Activated naive CD8-positive, alpha-beta T cell treated with anti-CD3 and anti-CD28 coated beads, Interleukin-2, amount 50 U/mL, for 16 hours (primary cell): ENCODE data around the gene FREM1.

ENCODE experiments used
- DNase-seq: peaks from one replicate; pipeline ENCODE4 v3.0.0-alpha.2; 2020; ENCODE audit warnings: low read depth, low spot score

FREM1 gene

DNA sequence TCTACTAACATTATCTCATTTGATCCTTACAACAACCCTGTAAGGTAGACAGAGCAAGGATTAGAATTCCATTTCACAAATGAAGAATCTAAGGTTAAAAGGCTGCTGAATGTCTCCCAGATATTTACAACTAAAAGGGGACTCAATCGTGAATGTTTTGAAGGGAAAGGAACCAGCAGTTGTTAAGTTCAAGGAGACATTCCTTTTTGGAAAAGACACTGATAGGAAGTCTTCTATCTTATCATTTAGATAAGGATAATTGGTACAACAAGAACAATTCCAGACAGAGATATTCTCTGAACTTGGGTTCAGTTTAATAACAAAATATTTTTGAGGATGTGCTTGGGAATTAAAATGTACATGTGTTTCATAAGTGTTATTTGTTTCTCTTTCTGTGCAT lies 150.2 kb downstream of the FREM1 start:
- DNase-seq, result no peak

DNA sequence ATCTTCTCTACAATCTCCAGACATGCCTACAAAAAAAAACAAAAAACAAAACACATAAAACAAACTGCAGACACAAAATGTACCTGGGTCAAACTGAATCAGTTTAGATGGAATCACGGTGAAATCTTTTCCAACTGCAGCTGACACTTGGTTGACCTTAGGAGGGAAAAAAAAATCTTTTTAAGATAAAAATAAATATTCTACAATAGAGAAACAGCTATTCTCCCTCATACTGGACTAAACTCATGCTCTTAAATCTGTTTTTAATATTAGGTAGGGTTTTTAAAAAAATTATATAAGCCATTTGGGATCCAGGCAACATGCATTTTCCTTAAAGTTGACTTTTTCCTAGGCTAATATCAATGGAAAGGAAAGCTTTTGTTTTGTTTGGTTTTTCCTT lies 153.9 kb downstream of the FREM1 start:
- no peak for DNase-seq

DNA sequence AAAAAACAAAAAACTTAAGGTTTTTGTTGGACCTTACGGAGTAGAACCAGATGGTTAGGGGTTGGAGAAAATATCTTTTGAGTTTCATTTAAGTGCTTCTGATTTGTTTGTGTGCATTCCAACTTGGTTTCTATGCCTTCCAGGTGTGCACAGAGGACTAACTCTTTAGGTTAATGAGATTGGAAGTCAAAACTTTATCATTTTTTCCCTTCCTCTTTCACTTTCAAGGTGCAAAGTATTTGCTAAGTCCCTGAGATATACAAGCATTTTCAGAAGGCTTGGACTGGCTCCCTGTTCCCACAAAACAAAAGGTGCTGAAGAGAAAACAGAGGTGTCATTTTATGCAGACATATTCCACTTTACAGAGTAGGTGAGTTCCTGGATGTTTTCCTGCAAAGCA lies 157.4 kb downstream of the FREM1 start:
- no peak for DNase-seq

DNA sequence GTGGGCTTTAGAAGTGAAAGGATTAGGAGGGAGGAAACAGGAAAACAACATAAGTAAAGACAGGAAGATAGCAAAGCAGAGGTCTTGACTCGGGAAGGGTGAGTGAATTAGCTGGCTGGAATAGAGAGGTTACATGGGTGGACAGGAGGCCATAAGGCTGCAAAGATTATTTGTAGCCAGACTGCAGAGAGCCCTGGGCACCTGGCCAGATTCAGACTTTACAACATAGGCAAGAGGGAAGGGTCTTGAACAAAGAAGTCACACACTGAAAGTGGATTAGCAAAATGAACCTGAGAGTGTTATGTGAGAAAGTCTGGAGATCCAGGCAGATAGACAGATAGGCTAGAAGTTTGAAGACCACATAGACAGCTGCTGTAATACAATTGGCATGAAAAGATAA lies 158.0 kb downstream of the FREM1 start:
- DNase-seq, result no peak

DNA sequence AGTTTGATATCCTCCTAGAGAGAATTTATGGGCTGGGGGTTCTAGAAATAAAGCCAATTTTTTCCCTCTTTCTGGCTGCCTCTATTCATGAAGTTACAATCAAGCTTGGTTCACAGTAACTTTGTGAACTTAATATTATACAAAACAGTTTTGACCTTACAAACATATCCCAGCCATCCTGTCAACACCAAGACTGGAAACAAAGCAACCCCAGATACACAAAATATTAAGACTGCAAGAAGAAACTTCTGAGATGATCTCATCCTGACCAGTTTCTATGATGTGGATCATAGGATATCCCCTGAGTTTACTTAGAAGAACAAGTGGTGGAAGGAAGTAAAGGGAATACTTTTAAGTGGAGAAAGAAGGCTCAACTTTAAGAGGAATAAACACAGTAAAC lies 159.4 kb downstream of the FREM1 start:
- no peak for DNase-seq

DNA sequence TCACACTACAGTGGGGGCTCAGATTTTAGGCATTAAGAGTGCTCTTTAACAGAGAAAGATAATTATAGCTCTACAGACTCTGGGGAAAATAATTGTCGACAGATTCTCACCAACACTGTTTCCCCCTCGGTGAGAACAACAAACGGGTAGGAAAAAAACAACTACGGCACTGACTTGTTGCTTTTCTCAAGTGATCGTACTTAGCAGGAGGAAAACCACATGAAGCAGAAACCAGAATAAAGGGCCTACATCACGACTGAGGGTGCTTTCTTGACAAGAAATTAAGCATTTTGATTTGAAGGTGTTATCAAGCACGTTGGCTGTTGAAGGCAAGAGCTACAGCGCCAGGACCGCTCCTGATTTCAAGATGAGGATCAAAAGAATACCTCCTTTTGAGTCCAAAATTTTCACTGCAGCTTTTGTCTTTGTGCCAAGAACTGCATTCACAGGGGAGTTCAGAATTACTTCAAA lies 160.5 kb downstream of the FREM1 start:
- no peak for DNase-seq

DNA sequence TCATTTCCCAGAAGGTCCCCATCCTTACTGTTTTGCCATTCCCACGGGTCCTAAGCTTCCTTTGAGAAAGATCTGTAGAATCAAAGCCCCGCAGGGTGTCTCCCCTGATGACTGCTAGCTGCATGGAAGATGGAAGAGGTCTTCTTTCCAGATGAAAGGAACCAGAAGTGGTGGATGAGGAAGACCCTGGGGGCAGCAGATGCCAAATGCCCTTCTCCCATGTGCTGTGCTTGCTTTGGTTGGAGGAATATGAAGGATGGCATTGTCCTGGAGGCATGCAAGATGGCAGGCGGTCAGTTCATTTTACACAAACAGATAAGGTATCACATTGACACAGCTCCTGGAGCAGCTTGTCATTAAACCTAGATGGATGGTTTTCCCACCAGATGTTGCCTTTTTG lies 161.9 kb downstream of the FREM1 start:
- DNase-seq, result no peak

DNA sequence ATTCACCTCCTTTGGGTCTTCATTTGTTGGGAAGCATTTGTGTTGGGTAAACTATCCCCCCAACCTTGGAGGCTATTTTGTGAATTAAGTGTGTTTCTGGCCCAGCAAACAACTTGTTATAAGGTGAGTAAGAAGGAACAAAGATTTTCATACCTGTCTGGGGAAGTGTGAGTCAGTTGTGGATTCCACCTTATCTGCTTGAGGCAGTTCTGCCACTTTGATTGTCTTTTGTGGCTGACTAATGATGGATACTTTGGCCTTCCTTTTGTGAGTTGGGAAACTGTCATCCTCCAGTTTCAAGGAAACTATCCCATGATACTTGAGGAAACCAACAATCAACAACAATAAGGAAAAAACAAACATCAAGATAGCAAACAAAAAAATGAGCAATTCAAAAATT lies 163.1 kb downstream of the FREM1 start:
- DNase-seq, result no peak

DNA sequence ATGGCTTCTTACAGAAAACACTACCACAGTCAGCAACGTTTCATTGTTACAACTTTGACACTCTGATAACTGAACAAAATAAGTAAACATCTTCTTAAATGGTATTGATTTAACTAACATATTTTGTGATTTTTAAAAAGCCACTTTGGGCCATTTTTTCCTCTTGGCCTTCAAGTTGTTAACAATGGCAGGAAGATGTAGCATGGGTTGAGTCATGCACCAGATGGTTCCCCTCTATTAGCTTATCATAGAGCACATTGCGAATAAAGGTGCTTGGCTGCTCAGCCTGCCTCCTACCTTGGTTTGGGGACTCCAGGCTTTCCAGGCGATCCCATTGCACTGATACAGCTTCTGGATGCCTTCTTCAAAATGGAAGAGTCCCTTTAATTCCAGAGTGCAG lies 163.6 kb downstream of the FREM1 start:
- no peak for DNase-seq

DNA sequence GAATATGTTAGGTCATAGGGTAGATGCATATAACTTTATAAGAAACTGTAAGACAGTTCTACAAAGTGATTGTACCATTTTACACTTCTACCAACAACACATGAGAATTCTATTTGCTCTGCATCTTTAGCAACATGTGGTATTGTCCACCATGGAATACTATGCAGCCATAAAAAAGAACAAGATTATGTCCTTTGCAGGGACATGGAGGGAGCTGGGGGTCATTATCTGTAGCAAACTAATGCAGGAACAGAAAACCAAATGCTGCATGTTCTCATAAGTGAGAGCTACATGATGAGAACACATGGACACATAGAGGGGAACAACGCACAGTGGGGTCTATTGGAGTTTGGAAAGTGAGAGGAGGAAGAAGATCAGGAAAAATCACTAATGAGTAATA lies 165.5 kb downstream of the FREM1 start:
- no peak for DNase-seq

DNA sequence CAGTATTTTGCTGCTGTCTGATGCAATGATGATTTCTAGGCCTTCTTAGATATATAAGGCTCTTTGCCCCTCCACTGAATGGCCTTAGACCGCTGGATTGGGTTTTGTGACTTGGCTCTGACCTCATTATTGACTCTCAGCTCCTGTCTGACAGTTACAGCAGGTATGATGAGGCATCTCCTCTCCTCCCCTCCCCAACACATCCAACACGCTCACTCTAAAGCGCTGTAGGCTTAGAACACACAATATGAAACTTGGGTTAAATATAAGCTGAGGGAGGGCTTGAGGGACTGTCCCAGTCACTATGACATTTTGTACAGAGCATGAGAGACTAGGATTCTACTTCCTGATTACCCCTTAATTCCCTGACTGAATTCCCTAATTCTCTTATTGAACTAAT lies 168.9 kb downstream of the FREM1 start:
- DNase-seq, result no peak

DNA sequence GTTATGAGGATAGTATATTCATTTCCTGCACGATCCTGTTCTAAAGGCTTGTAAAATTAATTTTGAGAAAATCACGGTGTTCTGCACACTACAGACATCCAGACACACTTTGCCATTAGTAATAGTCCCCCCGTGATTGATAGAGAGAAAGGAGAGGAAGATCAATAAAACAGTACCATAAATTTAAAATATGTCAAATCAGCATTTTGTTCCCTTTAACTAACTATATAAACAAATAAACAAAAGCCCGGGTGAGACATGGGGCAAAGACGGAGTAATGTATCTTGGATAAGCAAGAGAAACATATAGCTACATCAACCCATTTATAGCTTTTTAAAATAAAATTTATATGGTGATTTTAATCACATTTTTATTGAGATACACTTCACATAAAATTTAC lies 177.1 kb downstream of the FREM1 start:
- DNase-seq, result no peak

DNA sequence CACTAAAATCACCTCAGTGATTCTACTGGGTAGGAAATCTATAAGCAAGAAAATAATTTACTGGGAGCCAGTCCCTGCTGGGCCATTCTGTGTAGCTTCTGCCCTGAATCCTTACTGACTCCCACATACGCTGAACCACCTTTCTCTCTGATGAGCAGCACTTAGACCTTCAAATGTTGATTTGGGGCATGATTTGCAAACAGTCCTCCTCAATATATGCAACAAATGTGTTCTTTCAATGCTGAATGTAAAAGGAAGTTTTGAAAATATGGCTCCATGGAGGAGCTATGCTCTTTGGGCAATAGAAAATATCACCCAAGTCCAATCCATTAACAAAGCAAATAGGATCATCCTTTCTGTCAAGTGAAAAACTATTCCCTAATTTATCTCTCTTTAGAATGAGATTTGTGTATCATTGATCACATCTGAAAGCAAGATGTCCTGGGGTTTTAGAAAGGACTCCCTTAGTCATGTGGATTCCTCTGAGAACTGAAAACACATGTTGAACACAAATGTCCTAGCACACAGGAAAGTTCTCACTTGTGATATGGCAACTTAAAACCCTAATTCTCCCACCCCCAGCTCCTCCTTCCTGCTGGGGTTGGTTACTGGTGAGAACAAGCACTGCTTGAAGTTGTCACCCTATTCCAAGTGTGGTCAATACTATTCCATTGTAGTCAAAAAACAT lies 178.8 kb downstream of the FREM1 start:
- DNase-seq, result no peak

DNA sequence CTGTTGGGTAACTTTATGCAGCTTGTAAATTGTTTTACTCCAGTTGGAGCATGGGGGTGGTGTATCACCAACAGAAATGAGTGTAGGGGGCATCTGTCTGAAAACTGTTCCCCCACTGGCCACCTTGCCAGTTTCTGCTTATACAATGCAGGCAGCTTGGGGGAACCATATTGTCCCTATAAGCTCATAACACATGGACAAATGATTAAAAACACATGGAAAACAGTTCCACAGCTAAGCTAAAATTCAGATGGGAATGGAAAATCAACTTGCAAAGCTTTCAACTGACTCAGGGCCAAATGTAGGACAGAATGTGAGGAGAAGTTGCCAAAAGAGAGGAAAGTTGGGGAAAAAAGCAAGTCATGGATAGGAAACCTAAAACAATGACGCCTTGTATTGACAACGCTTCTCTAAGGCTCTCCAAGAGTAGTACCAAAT lies 179.7 kb downstream of the FREM1 start:
- DNase-seq, result no peak

DNA sequence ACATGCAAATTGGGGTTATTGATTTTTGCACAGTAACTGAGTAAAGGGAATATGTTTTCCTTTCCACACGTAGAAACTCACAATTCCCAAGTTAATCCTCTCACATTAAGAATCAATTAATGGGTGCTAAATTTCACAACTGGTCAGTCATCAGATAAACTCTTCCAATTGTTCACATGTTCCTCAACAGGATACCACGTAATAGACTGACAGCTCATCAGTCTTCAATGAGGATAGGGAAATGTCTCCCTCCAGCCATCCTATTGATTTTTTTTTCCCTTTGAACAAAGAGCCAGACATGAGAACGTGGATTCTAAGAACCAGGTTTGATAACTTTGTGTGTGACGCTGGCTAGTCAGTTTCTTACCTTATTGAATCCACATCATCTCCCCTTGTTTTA lies 186.9 kb downstream of the FREM1 start:
- no peak for DNase-seq

DNA sequence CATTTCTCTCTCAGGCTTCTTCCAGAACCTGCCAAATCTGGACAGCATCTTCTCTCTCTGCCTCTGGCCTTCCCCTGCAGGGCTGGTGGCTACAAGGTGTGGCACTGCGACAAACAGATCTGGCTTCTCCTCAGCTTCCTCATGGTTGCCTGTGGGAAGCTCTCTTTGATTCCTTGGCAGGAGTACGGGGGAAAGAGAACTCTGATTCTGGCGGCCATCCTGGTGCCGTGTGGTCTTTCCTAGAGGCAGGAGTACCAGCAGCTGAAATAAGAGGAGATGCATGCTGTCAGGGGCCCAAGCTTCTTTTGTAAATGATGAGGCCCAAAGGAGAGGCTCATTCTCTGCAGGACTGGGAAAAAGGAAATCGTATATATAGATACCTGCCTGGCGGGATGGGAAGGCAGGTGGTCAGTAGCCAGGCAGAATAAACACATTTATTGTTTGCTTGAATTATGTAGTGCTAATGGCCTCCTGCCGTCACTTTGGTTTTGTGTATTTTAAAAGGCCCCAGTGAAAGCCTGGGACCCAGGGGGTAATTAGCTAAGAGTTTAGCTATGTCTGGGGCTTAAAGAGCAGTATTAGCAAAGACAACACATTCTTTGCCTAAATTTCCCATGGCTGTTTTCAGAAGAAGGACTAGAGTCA lies 187.7 kb downstream of the FREM1 start, which contains the start of gene CER1:
CER1 (minus strand) TSS at position 343 of the 645 bp plus-strand sequence; CDS start at position 282, 61 bp downstream.
- no peak for DNase-seq

DNA sequence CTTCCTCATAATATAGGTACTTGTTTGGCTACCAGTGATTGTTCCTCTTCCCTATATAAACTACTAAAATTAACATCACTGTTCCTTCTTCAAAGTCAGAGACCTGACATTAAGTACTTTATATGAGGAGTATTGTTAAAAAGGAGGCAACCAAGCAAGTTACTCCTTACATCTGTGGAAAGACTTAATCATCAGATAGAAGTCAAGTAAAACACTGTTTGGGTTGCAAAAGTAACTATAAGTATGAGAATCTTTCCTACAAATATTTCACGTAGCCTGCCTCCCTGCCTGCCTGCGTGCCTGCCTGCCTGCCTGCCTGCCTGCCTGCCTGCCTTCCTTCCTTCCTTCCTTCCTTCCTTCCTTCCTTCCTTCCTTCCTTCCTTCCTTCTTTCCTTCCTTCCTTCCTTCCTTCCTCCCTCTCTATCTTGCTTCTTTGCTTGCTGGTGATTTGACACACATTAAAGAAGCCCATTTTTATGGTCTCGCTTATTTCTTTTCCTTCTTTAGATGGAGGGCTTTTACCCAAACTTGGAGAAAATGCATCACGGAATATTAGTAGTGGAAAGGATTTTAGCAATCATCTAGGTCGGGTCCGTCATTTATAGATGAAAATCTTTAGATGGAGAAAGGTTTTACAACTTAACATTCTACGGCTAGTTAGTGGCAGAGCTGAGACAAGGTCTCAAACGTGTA lies 190.9 kb downstream of the FREM1 start:
- no peak for DNase-seq

DNA sequence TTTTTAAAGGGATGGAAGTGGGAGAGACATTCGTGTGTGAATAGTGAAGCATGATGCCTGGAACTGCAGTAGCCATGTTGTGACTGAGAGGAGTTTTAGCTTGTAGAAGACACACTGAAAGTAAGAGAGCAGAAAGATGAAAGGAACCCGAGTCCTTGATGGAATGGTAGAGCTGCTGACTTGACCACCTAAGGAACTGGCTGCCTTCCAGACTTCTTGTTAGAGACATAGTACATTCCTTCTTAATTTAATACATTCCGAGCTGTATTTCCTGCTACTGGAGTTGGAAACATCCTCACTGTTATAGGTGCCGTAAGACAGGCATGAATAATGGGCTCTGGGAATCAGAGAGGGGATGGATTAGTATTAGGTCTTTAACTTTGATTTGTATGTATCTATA lies 195.1 kb downstream of the FREM1 start:
- DNase-seq, result no peak

DNA sequence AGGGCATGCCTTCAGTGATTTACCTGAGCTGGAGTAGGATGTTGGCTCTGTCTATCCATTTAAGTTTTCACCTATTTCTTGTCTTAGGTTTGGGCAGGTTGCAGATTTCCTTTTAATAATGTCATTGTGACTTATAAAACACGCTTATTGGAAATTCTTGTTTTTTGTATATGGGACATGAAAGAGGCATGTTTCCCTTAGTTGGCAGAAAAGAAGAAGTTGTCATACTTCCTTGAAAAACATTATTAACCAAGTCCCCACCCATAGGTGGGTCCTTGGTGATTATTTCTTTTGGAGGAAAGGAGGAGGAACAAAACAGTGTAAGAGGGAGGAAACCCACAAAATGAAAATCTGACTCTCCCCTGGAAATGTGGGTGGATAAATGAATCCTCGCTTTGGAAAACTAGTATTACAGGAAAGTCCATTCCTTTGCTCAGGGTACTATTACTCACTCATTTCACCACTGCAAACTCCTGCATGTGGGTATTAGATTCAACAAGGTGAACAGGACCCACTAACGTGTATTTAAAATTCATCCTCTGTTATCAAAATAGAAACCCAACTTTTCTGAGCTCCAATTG lies 197.0 kb downstream of the FREM1 start:
- DNase-seq, result no peak

DNA sequence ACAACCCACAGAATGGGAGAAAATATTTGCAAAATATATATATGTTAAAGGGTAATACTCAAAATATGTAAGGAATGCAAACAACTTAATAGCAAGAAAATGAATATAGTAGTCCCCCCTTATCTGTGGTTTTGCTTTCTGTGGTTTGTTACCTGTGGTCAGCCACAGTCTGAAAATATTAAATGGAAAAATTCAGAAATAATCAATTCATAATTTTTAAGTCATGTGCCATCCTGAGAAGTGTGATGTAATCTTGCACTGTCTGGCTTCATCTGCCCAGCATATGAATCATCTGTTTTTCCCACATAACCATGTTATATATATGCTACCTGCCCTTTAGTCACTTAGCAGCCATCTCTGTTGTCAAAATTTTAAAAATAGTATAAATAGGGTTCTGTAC lies 199.4 kb downstream of the FREM1 start:
- no peak for DNase-seq

DNA sequence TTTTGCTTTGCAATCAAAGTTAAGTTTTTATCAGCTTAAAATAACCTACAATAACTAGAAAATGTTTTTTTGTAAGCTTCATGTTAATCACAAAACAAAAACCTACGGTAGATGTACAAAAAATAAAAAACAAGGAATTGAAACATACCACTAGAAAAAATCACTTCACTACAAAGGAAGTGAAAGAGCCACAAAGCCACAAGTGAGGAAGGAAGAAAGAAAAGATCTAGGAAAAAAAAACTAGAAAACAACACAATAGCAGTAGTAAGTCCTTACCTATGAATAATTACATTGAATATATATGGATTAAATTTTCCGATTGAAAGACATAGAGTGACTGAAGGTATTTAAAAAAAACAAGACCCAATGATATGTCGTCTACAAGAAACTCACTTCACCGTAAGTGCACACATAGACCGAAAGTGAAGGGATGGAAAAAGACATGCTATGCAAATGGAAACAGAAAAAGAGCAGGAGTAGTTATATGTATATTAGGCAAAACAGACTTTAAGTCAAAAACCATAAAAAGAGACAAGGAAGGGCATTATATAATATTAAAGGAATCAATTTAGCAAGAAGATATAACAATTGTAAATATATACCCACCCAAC lies 203.6 kb downstream of the FREM1 start:
- no peak for DNase-seq

DNA sequence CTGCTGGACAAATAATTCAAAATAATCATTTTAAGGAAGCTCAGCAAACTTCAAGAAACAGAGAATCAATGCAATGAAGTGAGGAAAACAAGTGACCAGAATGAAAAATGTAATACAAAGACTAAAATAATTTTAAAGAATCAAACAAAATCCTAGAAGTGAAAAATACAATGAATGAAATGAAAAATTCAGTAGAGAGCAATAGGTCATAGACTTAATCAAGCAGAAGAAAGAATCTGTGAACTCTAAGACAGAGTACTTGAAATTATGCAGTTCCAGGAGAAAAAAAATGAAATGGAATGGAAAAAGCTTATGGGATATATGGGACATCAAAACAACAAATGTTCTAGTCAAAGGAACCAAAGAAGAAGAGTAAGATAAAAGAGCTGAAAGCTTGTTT lies 205.1 kb downstream of the FREM1 start:
- no peak for DNase-seq
